A549 treated with CORT108297 at 1 μM for 4 hours (cell line): ENCODE results near the gene AUH. TPM values are rescaled to one million over a fixed set of nuclear protein-coding genes. Genes with fewer than 3 reads are reported as not detected.

Experiments used
- total RNA-seq: library from RNA; stranded (reverse); fragments of 200-300 nt; extraction: Qiagen RNA extraction; gene quantifications from 5 replicates; pipeline ENCODE4 v1.2.3, GENCODE V29; 2022

AUH gene, protein sequence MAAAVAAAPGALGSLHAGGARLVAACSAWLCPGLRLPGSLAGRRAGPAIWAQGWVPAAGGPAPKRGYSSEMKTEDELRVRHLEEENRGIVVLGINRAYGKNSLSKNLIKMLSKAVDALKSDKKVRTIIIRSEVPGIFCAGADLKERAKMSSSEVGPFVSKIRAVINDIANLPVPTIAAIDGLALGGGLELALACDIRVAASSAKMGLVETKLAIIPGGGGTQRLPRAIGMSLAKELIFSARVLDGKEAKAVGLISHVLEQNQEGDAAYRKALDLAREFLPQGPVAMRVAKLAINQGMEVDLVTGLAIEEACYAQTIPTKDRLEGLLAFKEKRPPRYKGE
- total RNA-seq: 9.9 to 11.5 TPM (median 11.4 TPM) in 5 replicates

GRCh38 chr9:91361291-91362050 is at the start of gene AUH:
Gene AUH (minus strand): TSS chr9:91361918. CDS start chr9:91361889, 29 bp downstream.

Other genes with a start within 250 kb of the AUH start
- gene NFIL3, start 61.9 kb upstream of the AUH start, total RNA-seq: 11.4 to 13.8 TPM (median 12.1 TPM) in 5 replicates